Vagina (tissue), 2 donors: ENCODE data around the gene ATP8A2.

Source experiments
- POLR2A ChIP-seq, 2 donors: fragments of 450-650 bp; IDR thresholded peaks; one replicate each; pipeline ENCODE4 v1.6.1; 2017; ENCODE audit warnings: antibody characterized with exemption in 2 of 2, mild to moderate bottlenecking in 2 of 2, moderate library complexity in 2 of 2
- POLR2AphosphoS5 ChIP-seq, 2 donors: sonication (generic); formaldehyde crosslinking; IDR thresholded peaks; one replicate each; pipeline ENCODE4 v1.9.0; 2017; ENCODE audit warnings: antibody characterized with exemption in 2 of 2, mild to moderate bottlenecking in 2 of 2, low read depth in 1 of 2; ENCODE audit not compliant: insufficient read depth in 1 of 2
- TF ChIP-seq, protein P1 (sequence below), 3 experiments: fragments of 450-650 bp in 2 of 3; fragments of 200-600 bp in 1 of 3; sonication (generic) in 1 of 3; IDR thresholded peaks; one replicate each; pipeline ENCODE4 v1.5.1; 2017 to 2019; ENCODE audit warnings: antibody characterized with exemption in 3 of 3, mild to moderate bottlenecking in 2 of 3, moderate library complexity in 2 of 3

DNA sequence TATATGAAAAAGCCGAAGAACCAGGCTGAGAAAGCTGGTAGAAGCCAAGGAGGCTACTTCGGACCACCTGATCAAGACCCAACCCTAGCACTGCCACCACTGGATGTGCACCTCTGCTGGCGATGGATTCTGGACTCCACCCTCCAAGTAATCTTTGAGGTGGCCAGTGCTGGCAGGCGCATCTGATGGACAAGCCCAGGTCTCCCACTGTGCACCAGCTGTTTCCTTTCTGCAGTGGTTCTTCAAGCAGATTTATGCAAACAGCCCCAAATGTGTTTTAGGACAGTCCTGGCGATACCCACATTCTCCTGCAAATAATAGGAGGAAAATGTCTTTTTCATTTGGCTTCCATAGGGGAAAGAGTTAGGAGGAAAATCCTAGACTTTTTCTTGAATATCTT lies 507.7 kb downstream of the ATP8A2 start:
- TF ChIP-seq, protein P1, sequence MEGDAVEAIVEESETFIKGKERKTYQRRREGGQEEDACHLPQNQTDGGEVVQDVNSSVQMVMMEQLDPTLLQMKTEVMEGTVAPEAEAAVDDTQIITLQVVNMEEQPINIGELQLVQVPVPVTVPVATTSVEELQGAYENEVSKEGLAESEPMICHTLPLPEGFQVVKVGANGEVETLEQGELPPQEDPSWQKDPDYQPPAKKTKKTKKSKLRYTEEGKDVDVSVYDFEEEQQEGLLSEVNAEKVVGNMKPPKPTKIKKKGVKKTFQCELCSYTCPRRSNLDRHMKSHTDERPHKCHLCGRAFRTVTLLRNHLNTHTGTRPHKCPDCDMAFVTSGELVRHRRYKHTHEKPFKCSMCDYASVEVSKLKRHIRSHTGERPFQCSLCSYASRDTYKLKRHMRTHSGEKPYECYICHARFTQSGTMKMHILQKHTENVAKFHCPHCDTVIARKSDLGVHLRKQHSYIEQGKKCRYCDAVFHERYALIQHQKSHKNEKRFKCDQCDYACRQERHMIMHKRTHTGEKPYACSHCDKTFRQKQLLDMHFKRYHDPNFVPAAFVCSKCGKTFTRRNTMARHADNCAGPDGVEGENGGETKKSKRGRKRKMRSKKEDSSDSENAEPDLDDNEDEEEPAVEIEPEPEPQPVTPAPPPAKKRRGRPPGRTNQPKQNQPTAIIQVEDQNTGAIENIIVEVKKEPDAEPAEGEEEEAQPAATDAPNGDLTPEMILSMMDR (IDR thresholded peaks at IDR 0.05), result no peak
- TF ChIP-seq POLR2A (IDR thresholded peaks at IDR 0.05), result no peak
- TF ChIP-seq POLR2AphosphoS5 (IDR thresholded peaks at IDR 0.05; ENCODE audit: insufficient read depth in 1 of 2, low read depth in 1 of 2), result no peak
